Rectal smooth muscle tissue (tissue), 1 donor: ENCODE measurements around the gene PTPN23.

Experiments used
- H3K27ac ChIP-seq: one replicate; pipeline ENCODE4 v1.7.0; 2013; ENCODE audit warnings: low read depth, low read length, inconsistent platforms
- H3K27me3 ChIP-seq: one replicate; pipeline ENCODE4 v1.7.0; 2013; ENCODE audit warnings: low read length; ENCODE audit not compliant: control insufficient read depth, insufficient read depth
- H3K36me3 ChIP-seq: one replicate; pipeline ENCODE4 v1.7.0; 2013; ENCODE audit warnings: low read length; ENCODE audit not compliant: control insufficient read depth, insufficient read depth
- H3K4me1 ChIP-seq: one replicate; pipeline ENCODE4 v1.7.0; 2013; ENCODE audit warnings: low read length; ENCODE audit not compliant: control insufficient read depth, insufficient read depth
- H3K4me3 ChIP-seq: one replicate; pipeline ENCODE4 v1.7.0; 2013; ENCODE audit warnings: low read length
- H3K9ac ChIP-seq: one replicate; pipeline ENCODE4 v1.7.0; 2013; ENCODE audit warnings: low read length

Gene PTPN23

GRCh38 chr3:47410801-47411646 lies 30.2 kb downstream of the PTPN23 start:
- Histone ChIP-seq H3K36me3 (peaks cover 50% of the 10 kb centered on the region), H3K9ac (no peak overlapping the region), H3K27ac (no peak overlapping the region), H3K27me3 (no peaks in the 10 kb centered on the region), H3K4me1 (no peaks in the 10 kb centered on the region), H3K4me3 (no peak overlapping the region)

- Histone ChIP-seq H3K4me3 (no peak overlapping the region), H3K9ac (no peak overlapping the region), H3K36me3 (peaks cover 54% of the 10 kb centered on the region), H3K27ac (no peak overlapping the region), H3K27me3 (no peaks in the 10 kb centered on the region), H3K4me1 (no peaks in the 10 kb centered on the region)
Measured at GRCh38 chr3:47411696-47412452, 31.1 kb downstream of the PTPN23 start.

- peaks cover 52% of the 10 kb centered on the region for H3K36me3 ChIP-seq
- H3K27me3 ChIP-seq, result no peaks in the 10 kb centered on the region
- H3K9ac ChIP-seq, result no peak overlapping the region
- H3K4me3 ChIP-seq, result no peak overlapping the region
- H3K4me1 ChIP-seq, result no peaks in the 10 kb centered on the region
- no peak overlapping the region for H3K27ac ChIP-seq
Measured at GRCh38 chr3:47412453-47412756, 31.6 kb downstream of the PTPN23 start.

GRCh38 chr3:47412842-47413520 lies 32.2 kb downstream of the PTPN23 start:
- Histone ChIP-seq H3K27ac (no peak overlapping the region), H3K27me3 (no peaks in the 10 kb centered on the region), H3K36me3 (peaks cover 47% of the 10 kb centered on the region), H3K4me3 (no peak overlapping the region), H3K9ac (no peak overlapping the region), H3K4me1 (no peaks in the 10 kb centered on the region)

GRCh38 chr3:47413751-47414150 lies 32.9 kb downstream of the PTPN23 start:
- Histone ChIP-seq H3K27ac (no peak overlapping the region), H3K36me3 (peaks cover 41% of the 10 kb centered on the region), H3K27me3 (no peaks in the 10 kb centered on the region), H3K4me3 (no peak overlapping the region), H3K4me1 (no peaks in the 10 kb centered on the region), H3K9ac (no peak overlapping the region)

- H3K36me3 ChIP-seq, result peaks cover 37% of the 10 kb centered on the region
- no peak overlapping the region for H3K9ac ChIP-seq
- H3K27me3 ChIP-seq, result no peaks in the 10 kb centered on the region
- H3K27ac ChIP-seq, result no peak overlapping the region
- H3K4me3 ChIP-seq, result no peak overlapping the region
- H3K4me1 ChIP-seq, result no peaks in the 10 kb centered on the region
Measured at GRCh38 chr3:47414161-47414564, 33.3 kb downstream of the PTPN23 start.

- Histone ChIP-seq H3K27ac (no peak overlapping the region), H3K27me3 (no peaks in the 10 kb centered on the region), H3K36me3 (peaks cover 37% of the 10 kb centered on the region), H3K4me3 (no peak overlapping the region), H3K9ac (no peak overlapping the region), H3K4me1 (no peaks in the 10 kb centered on the region)
Measured at GRCh38 chr3:47414666-47415587, 34.1 kb downstream of the PTPN23 start.

GRCh38 chr3:47416041-47416440 lies 35.2 kb downstream of the PTPN23 start:
- Histone ChIP-seq H3K4me1 (no peaks in the 10 kb centered on the region), H3K27me3 (no peaks in the 10 kb centered on the region)

GRCh38 chr3:47418167-47419082 lies 37.6 kb downstream of the PTPN23 start:
- Histone ChIP-seq H3K36me3 (peaks cover 20% of the 10 kb centered on the region), H3K27me3 (no peaks in the 10 kb centered on the region), H3K4me1 (peaks cover 3% of the 10 kb centered on the region), H3K27ac (no peak overlapping the region), H3K4me3 (no peak overlapping the region), H3K9ac (no peak overlapping the region)

More at GRCh38 chr3:47416041-47416440, 35.2 kb downstream of the PTPN23 start:
- H3K36me3 ChIP-seq, result peaks cover 37% of the 10 kb centered on the region
- no peak overlapping the region for H3K9ac ChIP-seq
- no peak overlapping the region for H3K27ac ChIP-seq
- no peak overlapping the region for H3K4me3 ChIP-seq

- Histone ChIP-seq H3K9ac (no peak overlapping the region), H3K36me3 (peaks cover 19% of the 10 kb centered on the region), H3K27ac (no peak overlapping the region), H3K4me3 (no peak overlapping the region), H3K27me3 (no peaks in the 10 kb centered on the region), H3K4me1 (peaks cover 3% of the 10 kb centered on the region)
Measured at GRCh38 chr3:47419083-47420043, 38.5 kb downstream of the PTPN23 start.
